Activated T-helper 1 cell treated with anti-CD3 and anti-CD28 coated beads, Interleukin-2, amount 50 U/mL, for 16 hours (primary cell): Measurements from ENCODE around the gene CNPY1.

Experiments used
- DNase-seq, 2 donors: peaks; one replicate each; pipeline ENCODE4 v3.0.0-alpha.2; 2020; ENCODE audit warnings: low read depth in 1 of 2, low spot score in 1 of 2

The CNPY1 gene

DNA sequence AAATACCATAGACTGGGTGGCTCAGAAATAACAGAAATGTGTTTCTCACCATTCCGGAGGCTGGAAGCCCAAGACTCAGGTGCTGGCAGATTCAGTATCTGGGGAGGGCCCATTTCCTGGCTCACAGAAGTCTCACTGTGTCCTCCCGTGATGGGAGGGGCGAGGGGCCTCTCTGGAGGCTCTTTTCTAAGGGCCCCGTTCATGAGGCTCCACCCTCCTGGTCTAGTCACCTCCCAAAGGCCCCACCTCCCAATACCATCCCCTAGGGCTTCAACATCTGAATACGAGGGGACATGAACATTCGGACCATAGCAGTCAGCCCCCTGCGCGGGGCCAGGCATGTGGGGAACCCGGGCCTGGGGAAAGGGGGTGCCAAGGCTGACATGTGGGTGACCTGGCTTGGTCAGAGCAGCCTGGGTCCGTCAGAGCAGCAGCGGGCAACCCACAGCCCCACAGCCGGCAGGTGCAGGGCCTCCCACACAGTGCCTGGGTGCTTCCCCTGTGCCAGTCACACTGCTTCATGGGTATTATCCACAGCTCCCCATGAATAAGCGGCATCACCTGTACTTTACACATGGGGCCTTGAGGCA is 13.3 kb upstream of the CNPY1 start:
- DNase-seq, result no peak

DNA sequence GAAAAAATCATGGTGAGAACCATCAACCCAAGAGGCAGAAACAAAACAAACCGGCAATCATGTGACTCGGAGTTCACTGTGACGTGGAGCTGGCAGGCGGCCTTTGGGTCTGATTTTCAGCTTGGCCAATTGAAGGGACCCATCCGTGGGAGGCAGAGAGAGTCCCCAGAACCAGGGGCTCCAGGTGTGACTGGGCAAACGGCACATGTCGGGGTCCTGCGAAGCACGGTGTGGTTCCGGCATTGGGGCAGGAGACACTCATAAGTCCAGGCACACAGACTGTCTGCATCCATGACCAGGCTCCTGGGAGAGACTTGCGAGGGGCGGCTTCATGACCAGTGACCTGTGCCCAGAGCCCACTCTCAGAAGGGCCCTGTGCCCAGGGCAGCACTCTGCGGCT is 12.6 kb upstream of the CNPY1 start:
- DNase-seq, result no peak

DNA sequence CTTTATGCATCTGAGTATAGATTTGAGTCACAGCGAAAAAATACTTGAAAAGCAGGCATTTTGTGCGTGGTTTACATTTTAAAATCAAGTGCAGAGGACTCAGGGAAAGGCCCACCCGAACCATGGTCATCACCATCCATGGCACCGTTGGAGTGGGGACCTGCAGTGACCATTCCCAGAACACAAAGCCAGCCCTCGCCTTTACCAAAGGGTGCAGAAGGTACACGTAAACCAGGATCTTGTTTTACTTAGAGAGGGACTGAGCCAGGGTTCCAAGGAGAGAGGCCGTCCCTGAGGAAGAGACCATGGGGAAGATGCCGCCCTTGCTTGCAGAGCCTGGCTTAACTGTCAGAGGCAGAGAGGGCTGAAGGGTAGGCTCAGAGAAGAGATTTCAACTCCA is 12.0 kb upstream of the CNPY1 start:
- DNase-seq, result no peak

- no peak for DNase-seq
These were observed 11.4 kb upstream of the CNPY1 start for GRCh38 chr7:155557778-155558177.

DNA sequence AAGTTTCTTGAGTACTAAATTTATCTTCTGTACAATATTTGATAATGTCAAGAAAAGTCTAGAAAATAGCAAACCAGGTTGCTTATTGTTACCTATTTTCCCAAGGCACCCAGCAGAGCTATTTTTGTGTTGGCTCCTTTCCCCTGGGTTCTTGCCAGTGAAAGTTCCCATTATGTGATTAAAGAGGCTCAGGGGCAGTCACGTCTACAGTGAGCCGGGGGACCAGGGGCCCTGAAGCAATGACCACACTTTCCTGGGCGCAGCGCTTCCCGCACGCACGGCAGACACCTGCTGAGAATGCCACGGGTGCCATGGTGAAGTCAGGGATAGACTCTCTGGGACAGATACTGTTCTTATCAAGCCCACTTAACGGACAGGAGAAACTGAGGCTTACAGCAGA is 10.4 kb upstream of the CNPY1 start:
- no peak for DNase-seq

- no peak for DNase-seq
These were observed 8.8 kb upstream of the CNPY1 start for GRCh38 chr7:155555116-155555695.

DNA sequence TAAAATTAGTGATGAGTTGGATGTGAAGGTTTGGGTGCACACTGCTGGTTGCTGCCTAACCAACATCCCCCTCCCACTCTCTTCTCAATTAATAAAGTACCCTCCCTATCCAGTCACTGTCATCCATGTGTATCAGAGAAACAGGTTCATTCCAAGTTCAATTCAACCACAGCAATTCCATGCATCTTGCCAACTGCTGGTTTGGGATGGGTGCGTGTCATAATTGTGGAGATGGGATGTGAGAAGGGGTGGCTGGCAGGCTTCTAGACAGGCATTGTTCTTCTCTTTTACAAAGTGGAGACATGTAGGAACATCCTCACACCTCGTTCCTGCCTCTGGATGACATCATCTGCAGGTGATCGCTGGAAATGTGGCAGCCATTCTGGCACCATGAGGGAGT is 7.5 kb upstream of the CNPY1 start:
- DNase-seq, result no peak

DNA sequence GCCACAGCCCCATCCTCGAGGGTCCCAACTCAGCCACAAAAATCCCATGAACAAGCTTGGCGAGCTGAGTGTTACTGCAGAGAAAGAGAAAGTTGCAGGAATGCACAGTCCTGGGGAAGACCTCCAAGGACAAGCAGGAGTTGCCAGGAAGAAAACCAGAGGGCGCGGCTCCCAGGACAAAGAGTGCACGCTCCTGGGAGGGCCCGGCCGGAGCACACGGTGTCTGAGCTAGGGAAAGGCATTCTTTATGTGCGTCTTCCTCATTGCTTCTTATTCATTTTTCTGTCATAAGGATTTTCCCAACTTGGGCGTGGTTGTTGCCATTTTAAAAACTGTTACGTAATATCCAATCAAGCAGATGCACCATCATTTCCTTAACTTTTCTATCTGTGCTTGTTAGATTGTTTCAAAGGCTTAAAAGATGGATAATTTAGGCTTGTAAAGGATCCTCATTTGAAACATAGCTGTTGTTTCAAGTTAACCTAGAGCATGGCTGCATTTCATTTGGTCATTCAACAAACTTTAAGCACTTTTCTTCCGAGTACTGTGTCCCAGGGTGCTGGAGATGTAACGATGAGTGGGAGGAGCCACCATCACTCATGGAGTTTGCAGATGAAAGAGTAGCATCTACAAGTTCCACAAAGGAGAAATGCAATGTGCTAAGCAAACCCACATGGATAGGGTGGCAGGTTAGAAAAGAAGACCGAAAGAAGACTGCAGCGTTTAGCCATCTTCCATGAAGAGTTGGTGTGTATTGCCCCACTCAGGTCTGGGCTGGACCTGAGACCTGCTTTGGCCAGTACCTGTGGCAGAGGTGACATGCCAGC is 5.6 kb upstream of the CNPY1 start:
- no peak for DNase-seq

- no peak for DNase-seq
These were observed 4.6 kb upstream of the CNPY1 start for GRCh38 chr7:155550916-155551315.

GRCh38 chr7:155549226-155549625 is 2.9 kb upstream of the CNPY1 start:
- no peak for DNase-seq

GRCh38 chr7:155547161-155547791 is 917 bp upstream of the CNPY1 start:
- no peak for DNase-seq

DNA sequence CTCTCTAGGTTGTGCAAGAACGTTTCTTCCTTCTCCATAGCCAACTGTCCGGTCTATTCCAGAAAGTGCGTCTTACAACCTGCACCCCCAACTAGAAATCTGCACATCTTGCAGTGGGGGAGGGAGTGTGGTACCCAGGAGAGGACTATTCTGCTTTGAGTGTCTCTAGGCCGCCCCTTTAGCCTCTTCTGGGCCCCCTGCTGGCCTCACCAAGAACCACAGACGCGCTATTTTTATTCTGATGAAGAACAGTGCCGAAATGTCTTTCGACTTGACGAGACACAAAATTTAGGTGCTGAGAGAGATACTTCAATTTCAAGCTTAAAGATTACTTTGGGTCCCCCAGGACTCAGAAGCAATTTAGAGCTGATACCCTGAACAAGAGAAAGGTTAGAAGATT is 1.0 kb downstream of the CNPY1 start:
- no peak for DNase-seq

DNA sequence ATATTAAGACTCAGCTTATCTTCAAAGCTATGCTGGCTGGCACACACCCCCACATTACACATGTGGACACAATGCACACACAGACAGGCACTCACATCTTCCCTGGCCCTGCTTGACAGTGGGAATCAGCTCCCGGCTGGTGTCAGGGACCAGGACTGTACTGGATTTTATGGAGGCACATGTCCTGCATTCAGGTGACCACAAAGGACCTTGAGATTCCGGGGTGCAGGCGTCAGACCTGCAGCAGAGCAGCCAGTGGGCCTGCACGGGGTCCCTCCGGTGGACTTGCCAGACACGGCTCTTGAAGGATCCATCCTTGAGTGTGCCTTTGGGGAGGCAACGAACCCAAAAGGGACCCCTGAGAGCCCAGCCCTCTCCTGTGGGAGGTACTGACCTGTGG is 1.9 kb downstream of the CNPY1 start:
- DNase-seq, result no peak

DNA sequence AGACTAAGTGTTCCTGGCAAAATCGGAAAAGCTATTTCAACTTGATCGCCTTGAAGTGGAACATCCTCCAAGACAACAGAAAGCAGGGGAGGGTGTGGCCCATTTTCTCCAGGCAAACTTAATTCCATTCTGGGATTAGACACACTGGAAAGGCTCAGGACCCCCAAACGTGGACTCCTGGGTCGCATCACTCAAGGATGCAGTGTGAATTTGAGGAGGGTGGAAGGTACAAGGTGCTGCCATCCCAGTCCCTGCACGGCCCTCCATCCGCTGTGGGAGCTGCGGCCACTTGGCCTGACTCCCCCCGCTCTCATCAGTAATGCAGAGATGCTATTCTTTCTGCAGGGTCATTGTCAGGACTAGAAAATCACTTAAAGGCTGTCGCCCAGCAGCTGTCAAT is 2.4 kb downstream of the CNPY1 start:
- DNase-seq, result no peak

DNA sequence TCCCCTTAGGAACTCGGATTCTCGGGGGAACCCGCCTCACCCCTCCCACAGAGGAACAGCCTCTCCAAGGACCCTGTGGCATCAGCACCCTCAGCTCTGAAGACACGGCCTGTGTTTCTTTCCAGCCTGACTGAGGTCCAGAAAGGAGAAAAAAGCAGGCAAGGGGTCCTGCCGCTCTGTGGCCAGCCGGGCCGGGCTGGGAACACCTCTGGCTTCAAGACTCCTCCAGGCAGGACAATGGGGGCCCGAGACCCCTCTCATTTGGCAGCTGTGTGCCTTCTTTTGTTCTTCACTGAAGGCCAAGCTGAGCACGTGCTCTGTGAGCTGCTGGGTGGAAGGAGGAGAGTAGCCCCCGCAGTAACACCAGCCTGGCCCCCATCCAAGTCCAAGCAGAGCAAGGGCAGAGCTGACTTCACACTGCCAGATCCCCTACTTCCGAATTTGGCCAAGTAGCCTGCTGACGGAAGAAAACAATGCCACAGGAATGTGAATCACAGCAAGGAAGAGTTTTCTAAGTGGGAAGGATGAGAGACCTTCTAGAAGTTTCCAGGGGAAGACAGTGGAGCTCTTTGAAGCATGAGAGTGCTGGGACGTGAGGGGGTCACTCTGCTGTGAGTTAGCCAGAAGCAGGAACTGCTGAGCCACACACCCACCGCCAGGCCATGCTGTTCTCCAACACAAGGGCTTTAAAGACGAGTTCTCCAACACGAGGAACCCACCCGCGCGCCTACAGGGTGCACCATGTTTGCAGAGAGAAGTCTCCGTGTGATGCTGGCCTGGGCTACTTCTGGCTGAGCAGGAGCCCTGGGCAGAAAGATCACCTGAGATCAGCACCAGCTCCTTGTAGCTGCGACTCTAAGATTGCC is 3.1 kb downstream of the CNPY1 start:
- no peak for DNase-seq

- no peak for DNase-seq
These were observed 4.2 kb downstream of the CNPY1 start for GRCh38 chr7:155541986-155542675.

GRCh38 chr7:155540553-155540952 is 5.8 kb downstream of the CNPY1 start:
- DNase-seq, result no peak

DNA sequence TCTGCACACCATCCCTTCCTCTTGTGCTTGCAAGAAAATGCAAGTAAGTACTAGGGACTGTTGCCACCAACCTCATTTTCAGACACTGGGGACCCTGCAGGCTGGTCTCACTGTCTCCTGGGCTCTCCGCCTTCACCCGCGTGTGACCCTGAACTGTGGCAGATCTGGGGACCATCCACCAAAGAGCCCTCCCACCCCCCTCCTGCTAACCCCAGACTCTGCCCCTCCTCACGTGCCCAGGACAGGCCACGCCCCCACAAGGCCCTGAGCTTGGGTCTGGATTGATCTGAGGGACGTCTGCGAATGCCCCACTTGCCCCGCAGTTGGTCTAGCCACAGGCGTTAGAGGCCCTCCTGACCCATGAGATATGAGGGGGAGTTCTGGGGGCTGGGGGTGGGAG is 8.1 kb downstream of the CNPY1 start:
- no peak for DNase-seq

DNA sequence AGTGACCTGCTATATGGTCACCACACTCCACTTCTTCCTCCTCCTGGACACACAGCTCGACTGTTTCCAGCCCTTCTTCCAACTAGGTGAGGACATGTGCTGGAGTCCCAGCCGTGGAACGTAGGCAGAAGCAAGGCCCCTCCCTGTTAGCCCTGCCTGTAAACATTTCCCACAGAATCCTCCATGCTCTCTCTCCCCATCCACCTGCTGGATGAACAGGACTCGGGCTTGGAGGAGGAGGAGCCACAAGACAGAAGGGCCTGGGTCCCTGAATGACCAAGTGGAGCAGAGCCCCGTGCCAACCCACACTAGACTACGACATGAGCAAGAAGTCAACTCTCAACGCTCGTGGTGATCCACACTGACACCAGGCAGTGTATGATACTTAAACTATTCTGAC is 9.9 kb downstream of the CNPY1 start:
- no peak for DNase-seq

GRCh38 chr7:155534691-155535090 is 11.7 kb downstream of the CNPY1 start:
- no peak for DNase-seq
